Activated T-helper 2 cell treated with anti-CD3 and anti-CD28 coated beads, Interferon-gamma antibody, Interleukin-2, Interleukin-4, amounts not matched to agents 10 μg/mL and 5 μg/mL and 100 μg/mL, durations not matched to agents 14 hours and 24 hours and 36 hours (primary cell): Measurements from ENCODE around the gene PODNL1. TPM values are rescaled to one million over a fixed set of nuclear protein-coding genes. Genes with fewer than 3 reads are reported as not detected.

Source experiments
- DNase-seq: peaks from one replicate; pipeline ENCODE4 v3.0.0; 2021; ENCODE audit warnings: low spot score
- H3K27ac Mint-ChIP-seq: one replicate; pipeline ENCODE4 v1.8.0; 2021; ENCODE audit warnings: mixed read lengths
- H3K27me3 Mint-ChIP-seq: one replicate; pipeline ENCODE4 v1.8.0; 2021; ENCODE audit warnings: low read depth, mixed read lengths
- H3K36me3 Mint-ChIP-seq: one replicate; pipeline ENCODE4 v1.8.0; 2021; ENCODE audit warnings: low read depth, mixed read lengths
- H3K4me1 Mint-ChIP-seq: one replicate; pipeline ENCODE4 v1.8.0; 2021; ENCODE audit warnings: low read depth, mixed read lengths
- H3K4me3 Mint-ChIP-seq: one replicate; pipeline ENCODE4 v1.8.0; 2021; ENCODE audit warnings: low read depth, mild to moderate bottlenecking, moderate library complexity, mixed read lengths
- H3K9me3 Mint-ChIP-seq: one replicate; pipeline ENCODE4 v1.8.0; 2021; ENCODE audit warnings: mixed read lengths
- intact Hi-C: fragments of 100-400 bp; cut with micrococcal nuclease; formaldehyde crosslinking; loops from one replicate; pipeline ENCODE4 v1.15.1; 2023
- total RNA-seq: library from RNA; stranded (reverse); gene quantifications from 2 replicates; pipeline ENCODE4 v1.2.3, GENCODE V29; 2022

Gene PODNL1
- total RNA-seq, 1 donor from 2014 or later: 0.41 TPM

DNA sequence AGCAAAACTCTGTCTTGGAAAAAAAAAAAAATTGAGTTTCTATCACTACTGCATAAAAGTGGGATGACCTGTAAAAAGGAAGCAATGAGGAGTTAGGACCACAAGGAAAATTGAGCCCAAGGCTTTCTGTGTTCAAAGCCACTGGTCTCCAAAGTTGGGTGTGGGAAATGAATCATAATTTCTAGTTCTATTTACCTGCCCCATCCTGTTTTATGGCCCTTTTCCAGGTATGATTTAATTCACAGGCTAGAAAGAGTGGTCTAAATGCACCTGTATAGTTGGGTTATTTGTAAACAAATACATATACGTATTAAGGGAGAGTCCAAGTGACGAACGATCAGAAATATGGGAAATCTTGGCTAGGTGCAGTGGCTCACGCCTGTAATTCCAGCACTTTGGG, 8.2 kb upstream of the PODNL1 start:
- Mint-ChIP-seq H3K4me1 (no peaks in the 10 kb centered on the region), H3K27ac (no peak overlapping the region), H3K36me3 (no peaks in the 10 kb centered on the region), H3K27me3 (peaks cover 2% of the 10 kb centered on the region), H3K9me3 (no peaks in the 10 kb centered on the region), H3K4me3 (no peak overlapping the region)
- intact Hi-C loops: no loop called here
- DNase-seq: no peak

DNA sequence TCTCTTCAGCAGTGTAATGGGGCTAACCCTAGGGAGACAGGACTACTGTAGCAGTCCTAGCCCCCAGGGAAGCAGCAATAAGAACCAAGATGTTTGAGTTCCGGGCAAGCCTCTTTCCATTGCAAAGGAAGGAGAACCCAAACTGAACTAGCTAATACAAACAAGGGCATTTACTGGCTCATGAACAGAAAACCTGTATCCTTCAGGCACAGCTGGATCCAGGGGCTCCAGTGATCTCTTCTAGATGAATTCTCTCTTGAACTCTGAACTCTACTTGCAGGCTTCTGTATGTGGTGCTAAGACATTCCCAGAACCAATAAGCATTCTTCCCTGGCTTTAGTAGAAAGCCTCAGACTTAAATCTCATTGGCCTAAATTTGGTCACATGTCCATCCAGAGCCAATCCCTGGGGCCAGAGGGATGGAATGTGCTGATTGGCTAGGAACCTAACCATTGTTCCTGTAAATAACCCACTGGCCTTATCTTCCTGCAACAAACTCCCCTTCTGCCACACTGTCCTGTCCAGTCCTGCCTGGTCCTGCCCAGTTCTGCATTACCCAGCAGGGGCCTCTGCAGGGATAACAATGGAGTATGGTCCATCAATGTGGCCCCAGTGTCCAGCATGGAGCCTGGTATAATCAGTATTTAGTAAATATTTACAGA, 3.9 kb upstream of the PODNL1 start:
- Mint-ChIP-seq H3K27ac (no peak overlapping the region), H3K36me3 (no peaks in the 10 kb centered on the region), H3K9me3 (no peaks in the 10 kb centered on the region), H3K4me1 (no peaks in the 10 kb centered on the region), H3K4me3 (no peak overlapping the region), H3K27me3 (peaks cover 2% of the 10 kb centered on the region)
- no peak for DNase-seq
- intact Hi-C loops: no loop called here

DNA sequence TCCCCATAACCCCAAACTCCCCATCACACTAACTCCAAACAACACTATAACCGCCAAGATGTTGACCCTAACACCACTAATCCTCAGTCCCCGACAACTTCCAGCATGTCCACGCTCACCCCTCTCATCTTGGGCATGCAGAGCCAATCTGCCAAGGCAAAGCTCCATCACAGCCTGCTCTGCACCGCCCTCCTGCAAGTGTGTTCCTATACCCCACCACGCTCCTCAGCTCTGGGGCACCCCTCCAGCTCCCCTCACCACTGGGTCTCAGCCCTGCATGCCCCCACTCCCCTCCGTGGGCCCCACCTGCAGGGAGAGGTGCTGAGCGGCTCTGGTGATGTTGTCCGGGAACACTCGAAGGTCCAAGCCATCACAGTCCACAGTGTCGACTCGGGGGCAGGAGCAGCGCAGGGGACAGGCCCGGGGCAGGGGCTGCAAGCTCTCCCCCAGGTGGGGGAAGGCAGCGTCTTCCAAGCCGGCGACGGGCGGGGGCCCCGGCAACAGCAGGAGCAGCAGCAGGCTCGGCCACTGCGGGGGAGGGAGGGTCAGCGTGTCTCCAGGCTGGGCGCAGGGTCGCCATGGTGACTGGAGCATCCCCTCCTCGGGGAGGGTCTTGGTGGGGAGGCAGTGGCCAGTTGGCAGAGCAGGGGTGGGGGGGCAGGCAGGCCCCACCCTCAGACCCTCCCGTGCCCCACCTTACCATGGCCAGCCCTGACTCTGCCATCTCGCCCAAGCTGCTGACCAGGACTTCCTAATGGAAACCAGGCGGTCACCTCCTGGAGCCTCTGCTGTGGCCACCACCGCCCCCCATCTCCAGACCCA, 527 bp downstream of the PODNL1 start:
- Mint-ChIP-seq H3K4me1 (no peaks in the 10 kb centered on the region), H3K27me3 (peaks cover 2% of the 10 kb centered on the region), H3K4me3 (no peak overlapping the region), H3K27ac (no peak overlapping the region), H3K36me3 (no peaks in the 10 kb centered on the region), H3K9me3 (no peaks in the 10 kb centered on the region)
- intact Hi-C loops: no loop called here
- DNase-seq: no peak

DNA sequence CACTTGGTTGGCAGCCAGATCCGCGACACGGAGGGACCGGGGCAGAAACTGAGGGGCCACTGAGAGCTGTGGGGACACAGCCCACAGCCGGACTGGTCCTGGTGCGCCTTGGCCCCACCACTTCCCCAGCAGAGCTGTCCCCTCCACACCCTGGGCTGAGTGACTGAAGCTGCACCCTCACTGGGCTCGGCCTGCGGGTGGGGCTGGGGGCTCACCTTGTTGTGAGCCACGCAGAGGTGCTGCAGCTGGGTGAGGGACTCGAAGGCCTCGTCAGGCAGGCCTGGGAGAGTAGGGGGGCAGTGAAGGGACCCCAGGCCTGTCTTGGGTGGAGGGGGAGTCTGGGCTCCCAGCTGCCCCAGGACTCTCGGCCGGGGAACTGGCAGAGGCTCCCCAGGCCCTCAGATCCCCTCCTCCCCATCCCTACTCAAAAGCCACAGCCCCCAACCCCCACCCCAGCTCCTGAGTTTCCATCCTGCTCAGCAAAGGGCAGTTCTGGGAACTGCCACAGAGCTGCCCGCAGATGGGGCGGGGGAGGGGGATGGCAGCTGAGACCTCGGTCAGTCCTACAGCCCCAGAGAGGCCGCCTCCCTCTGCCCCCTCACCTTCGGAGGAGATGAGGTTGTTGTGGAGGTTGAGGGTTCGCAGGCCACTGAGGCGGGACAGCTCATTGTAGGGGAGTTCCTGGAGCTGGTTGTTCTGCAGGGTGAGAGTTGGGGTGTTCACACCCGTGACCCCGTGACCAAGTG, 2.3 kb downstream of the PODNL1 start:
- no peak overlapping the region for H3K4me3 Mint-ChIP-seq
- no peaks in the 10 kb centered on the region for H3K4me1 Mint-ChIP-seq
- no peak for DNase-seq
- H3K27me3 Mint-ChIP-seq: peaks cover 2% of the 10 kb centered on the region
- no peak overlapping the region for H3K27ac Mint-ChIP-seq
- intact Hi-C loops: no loop called here
- H3K9me3 Mint-ChIP-seq: no peaks in the 10 kb centered on the region
- H3K36me3 Mint-ChIP-seq: no peaks in the 10 kb centered on the region

DNA sequence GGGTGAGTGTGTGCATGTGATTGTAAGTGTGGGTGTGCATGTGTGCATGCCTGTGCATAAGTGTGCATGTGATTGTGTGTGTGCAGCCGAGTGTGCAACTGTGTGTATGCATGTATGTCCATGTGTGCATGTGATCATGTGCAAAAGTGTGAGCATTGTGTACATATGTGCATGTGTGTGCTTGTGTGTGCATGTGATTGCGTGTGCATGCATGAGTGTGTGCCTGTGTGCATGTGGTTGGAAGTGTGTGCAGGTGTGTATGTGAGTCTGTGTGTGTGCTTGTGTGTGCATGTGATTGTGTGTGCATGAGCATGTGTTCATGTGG, 3.5 kb downstream of the PODNL1 start:
- Mint-ChIP-seq H3K4me1 (no peaks in the 10 kb centered on the region), H3K9me3 (no peaks in the 10 kb centered on the region), H3K4me3 (no peak overlapping the region), H3K27me3 (peaks cover 2% of the 10 kb centered on the region), H3K27ac (no peak overlapping the region), H3K36me3 (no peaks in the 10 kb centered on the region)
- intact Hi-C loops: no loop called here
- no peak for DNase-seq

DNA sequence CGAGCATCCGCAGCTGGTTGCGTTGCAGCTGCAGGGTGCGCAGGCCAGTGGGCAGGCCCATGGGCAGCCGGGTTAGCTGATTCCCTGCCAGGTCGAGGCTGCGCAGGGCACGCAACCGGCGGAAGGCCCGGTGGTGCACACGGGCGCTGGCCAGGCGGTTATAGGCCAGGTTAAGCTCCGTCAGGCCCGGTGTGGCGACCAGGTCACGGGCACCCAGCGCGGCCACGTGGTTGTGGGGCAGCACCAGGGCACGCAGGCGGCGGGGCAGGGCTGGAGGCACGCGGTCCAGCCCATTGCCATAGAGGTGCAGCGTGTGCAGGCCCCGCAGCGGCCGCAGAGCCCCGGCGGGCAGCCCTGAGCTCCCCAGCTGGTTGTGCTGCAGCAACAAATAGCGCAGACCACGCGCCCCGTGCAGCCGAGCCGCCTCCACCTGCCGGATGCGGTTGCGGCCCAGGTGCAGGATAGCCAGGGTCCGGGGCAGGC, 5.3 kb downstream of the PODNL1 start:
- H3K36me3 Mint-ChIP-seq: peaks cover 6% of the 10 kb centered on the region
- no peak overlapping the region for H3K4me3 Mint-ChIP-seq
- H3K27ac Mint-ChIP-seq: no peak overlapping the region
- no peak for DNase-seq
- H3K4me1 Mint-ChIP-seq: no peaks in the 10 kb centered on the region
- H3K27me3 Mint-ChIP-seq: peaks cover 2% of the 10 kb centered on the region
- no peaks in the 10 kb centered on the region for H3K9me3 Mint-ChIP-seq
- intact Hi-C loops: no loop called here

DNA sequence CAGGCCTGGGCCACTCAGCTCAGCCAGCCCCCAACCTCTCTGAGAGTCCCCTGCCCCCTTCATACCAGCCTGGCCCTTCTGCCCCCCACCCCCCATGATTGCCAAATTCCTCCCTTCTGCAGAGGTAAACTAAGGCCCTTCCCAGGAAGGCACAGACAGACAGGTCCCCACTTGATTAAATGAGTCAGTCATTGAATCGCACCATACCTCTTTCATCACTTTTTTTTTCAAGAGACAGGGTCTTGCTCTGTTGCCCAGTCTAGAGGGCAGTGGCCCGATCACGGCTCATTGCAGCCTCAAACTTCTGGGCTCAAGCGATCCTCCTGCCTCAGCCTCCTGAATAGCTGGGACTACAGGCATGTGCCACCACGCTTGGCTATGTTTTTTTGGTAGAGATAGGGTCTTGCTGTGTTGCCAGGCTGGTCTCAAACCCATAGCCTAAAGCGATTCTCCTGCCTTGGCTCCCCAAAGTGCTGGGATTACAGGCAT, 6.0 kb downstream of the PODNL1 start:
- Mint-ChIP-seq H3K4me3 (no peak overlapping the region), H3K27me3 (no peaks in the 10 kb centered on the region), H3K27ac (no peak overlapping the region), H3K9me3 (no peaks in the 10 kb centered on the region), H3K36me3 (peaks cover 7% of the 10 kb centered on the region), H3K4me1 (no peaks in the 10 kb centered on the region)
- intact Hi-C loops: no loop called here
- no peak for DNase-seq

DNA sequence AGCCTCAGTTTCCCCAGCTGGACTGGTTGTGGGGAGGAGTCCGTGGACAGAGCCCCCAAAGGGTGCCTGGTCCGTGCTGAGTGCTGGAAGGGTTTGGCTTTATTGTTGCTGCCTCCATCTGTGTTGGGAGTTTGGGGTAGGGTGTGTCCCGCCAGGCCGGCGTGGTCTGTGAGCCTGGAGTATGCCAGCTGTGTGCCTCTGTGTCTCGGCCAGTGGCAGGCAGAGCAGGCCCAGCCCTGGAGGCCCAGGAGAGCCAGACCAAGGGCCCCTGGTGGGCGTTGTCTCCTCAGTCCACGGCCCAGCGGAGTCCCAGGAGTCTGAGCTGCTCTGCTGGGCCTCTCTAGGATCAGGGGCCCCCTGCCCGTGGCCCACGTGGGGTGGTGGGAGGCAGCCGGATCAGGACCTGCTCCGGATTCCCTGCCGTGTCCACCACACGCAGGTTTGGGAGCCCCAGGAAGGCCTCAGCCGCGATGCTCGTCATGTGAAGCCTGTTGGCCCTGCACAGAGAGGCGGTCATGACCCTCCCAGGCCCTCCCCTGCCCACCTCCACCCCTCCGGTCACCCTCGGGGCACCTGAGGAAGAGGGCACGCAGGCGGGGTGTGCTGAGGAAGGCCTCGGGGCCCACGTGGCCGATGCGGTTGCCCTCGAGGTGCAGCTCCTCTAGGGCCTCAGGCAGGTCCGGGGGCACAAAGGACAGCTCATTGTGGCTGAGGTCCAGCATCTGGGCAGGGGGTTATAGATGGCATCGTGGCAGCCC, 6.6 kb downstream of the PODNL1 start:
- H3K9me3 Mint-ChIP-seq: no peaks in the 10 kb centered on the region
- H3K27ac Mint-ChIP-seq: no peak overlapping the region
- intact Hi-C loops: no loop called here
- no peaks in the 10 kb centered on the region for H3K27me3 Mint-ChIP-seq
- peaks cover 13% of the 10 kb centered on the region for H3K36me3 Mint-ChIP-seq
- H3K4me1 Mint-ChIP-seq: no peaks in the 10 kb centered on the region
- no peak overlapping the region for H3K4me3 Mint-ChIP-seq
- no peak for DNase-seq

DNA sequence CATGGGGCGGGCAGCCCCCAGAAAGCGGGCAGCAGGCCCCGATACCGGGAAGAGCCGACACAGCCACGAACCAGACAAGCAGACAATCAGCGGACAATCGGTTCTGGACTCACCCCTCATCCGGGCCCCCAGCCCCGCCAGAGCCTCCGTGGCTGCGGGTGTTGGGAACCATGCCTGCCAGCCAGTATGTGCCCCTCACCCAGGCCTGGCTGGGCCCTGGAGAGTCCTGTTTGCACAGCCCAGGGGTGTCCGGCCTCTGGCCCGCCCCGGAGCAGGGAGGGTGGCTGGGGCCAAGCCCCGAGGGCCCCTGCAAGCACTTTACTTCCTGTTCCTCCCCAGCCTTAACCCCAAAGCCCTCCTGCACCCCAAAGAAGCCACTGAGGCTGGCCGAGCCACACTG, 7.8 kb downstream of the PODNL1 start:
- no peaks in the 10 kb centered on the region for H3K9me3 Mint-ChIP-seq
- DNase-seq: no peak
- no peaks in the 10 kb centered on the region for H3K4me1 Mint-ChIP-seq
- H3K27me3 Mint-ChIP-seq: no peaks in the 10 kb centered on the region
- H3K36me3 Mint-ChIP-seq: peaks cover 14% of the 10 kb centered on the region
- intact Hi-C loops: no loop called here
- H3K4me3 Mint-ChIP-seq: no peak overlapping the region
- no peak overlapping the region for H3K27ac Mint-ChIP-seq

DNA sequence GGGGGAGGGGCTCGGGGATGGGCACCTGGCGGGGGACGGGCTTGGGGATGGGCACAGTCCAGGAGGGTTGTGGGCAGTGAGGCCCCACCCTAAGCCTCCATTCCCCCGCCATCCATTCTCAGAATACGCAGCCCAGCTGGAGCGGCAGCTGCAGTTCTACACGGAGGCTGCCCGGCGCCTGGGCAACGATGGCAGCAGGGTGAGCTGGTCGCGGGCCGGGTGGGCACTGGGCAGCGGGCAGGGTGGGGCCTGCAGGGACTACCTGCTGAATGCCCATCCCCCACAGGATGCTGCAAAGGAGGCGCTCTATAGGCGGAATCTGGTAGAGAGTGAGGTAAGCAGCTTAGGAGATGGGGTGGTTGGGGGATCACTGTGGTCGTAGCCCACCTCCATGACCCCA, 8.3 kb downstream of the PODNL1 start:
- H3K36me3 Mint-ChIP-seq: peaks cover 17% of the 10 kb centered on the region
- no peaks in the 10 kb centered on the region for H3K9me3 Mint-ChIP-seq
- H3K4me1 Mint-ChIP-seq: no peaks in the 10 kb centered on the region
- no peak overlapping the region for H3K27ac Mint-ChIP-seq
- DNase-seq: no peak
- no peak overlapping the region for H3K4me3 Mint-ChIP-seq
- intact Hi-C loops: no loop called here
- H3K27me3 Mint-ChIP-seq: no peaks in the 10 kb centered on the region

DNA sequence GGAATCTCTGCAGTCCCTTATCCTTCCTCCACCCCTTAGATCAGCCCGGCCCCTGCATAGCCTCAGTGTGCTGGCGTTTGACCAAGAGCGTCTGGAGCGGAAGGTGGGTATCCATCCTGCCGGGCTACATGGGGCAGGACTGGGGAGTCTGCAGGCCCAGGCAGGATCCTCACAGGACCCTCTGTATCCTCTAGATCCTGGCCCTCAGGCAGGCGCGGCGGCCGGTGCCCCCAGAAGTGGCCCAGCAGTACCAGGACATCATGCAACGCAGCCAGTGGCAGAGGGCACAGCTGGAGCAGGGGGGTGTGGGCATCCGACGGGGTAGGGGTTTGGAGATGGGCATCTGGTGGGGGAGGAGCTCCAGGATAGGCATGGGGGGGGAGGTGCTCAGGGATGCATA, 8.9 kb downstream of the PODNL1 start:
- DNase-seq: no peak
- Mint-ChIP-seq H3K36me3 (peaks cover 21% of the 10 kb centered on the region), H3K9me3 (no peaks in the 10 kb centered on the region), H3K4me1 (no peaks in the 10 kb centered on the region), H3K27me3 (no peaks in the 10 kb centered on the region), H3K27ac (no peak overlapping the region), H3K4me3 (no peak overlapping the region)
- intact Hi-C loops: no loop called here

DNA sequence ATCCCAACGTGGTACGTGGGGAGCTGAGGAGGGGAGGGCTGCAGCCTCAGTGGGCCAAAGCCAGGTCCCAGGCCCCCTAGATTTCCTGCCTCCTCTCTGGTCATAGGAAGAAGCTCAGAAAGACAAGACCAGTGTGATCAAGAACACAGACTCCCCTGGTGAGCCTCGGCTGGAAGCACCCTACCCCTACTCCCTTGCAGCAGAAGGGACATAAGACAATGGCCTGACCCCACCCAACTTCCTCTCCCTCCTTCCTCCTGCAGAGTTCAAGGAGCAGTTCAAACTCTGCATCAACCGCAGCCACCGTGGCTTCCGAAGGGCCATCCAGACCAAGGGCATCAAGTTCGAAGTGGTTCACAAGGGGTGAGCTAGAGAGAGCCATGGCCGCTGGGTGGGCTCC, 11.5 kb downstream of the PODNL1 start:
- H3K9me3 Mint-ChIP-seq: no peaks in the 10 kb centered on the region
- no peaks in the 10 kb centered on the region for H3K4me1 Mint-ChIP-seq
- H3K4me3 Mint-ChIP-seq: no peak overlapping the region
- peaks cover 43% of the 10 kb centered on the region for H3K36me3 Mint-ChIP-seq
- intact Hi-C loops: no loop called here
- no peak for DNase-seq
- no peaks in the 10 kb centered on the region for H3K27me3 Mint-ChIP-seq
- H3K27ac Mint-ChIP-seq: no peak overlapping the region
